Central memory CD4-positive, alpha-beta T cell (primary cell): ENCODE results near the gene CCBE1.
"Not testable (repeated sequence)": the region's sequence is repeated elsewhere in the genome, so short reads cannot be mapped to it uniquely, and the experiment has no call there.

Experiments
- DNase-seq: peaks from one replicate; pipeline ENCODE4 v3.0.0; 2022

Gene CCBE1

GRCh38 chr18:59681051-59681450, 16.2 kb downstream of the CCBE1 start:
- DNase-seq = no peak

GRCh38 chr18:59675346-59675745, 21.9 kb downstream of the CCBE1 start:
- no peak for DNase-seq

- DNase-seq = no peak
Measured at GRCh38 chr18:59674903-59675270, 22.3 kb downstream of the CCBE1 start.

- DNase-seq = no peak
Measured at GRCh38 chr18:59674186-59674902, 22.9 kb downstream of the CCBE1 start.

GRCh38 chr18:59672235-59672711, 24.9 kb downstream of the CCBE1 start:
- DNase-seq = no peak

GRCh38 chr18:59671551-59671950, 25.7 kb downstream of the CCBE1 start:
- DNase-seq = no peak

- DNase-seq = no peak
Measured at GRCh38 chr18:59669872-59670657, 27.2 kb downstream of the CCBE1 start.

- DNase-seq = no peak
Measured at GRCh38 chr18:59667488-59667887, 29.7 kb downstream of the CCBE1 start.

- not testable (repeated sequence) for DNase-seq
Measured at GRCh38 chr18:59666007-59666402, 31.2 kb downstream of the CCBE1 start.

- no peak for DNase-seq
Measured at GRCh38 chr18:59665057-59666006, 31.9 kb downstream of the CCBE1 start.

- DNase-seq = no peak
Measured at GRCh38 chr18:59664329-59664728, 32.9 kb downstream of the CCBE1 start.

GRCh38 chr18:59663096-59663495, 34.1 kb downstream of the CCBE1 start:
- no peak for DNase-seq

- no peak for DNase-seq
Measured at GRCh38 chr18:59661891-59662701, 35.1 kb downstream of the CCBE1 start.

GRCh38 chr18:59660786-59661743, 36.2 kb downstream of the CCBE1 start:
- no peak for DNase-seq

GRCh38 chr18:59660366-59660765, 36.9 kb downstream of the CCBE1 start:
- no peak for DNase-seq

- no peak for DNase-seq
Measured at GRCh38 chr18:59659508-59660170, 37.6 kb downstream of the CCBE1 start.

GRCh38 chr18:59658941-59659340, 38.3 kb downstream of the CCBE1 start:
- no peak for DNase-seq

GRCh38 chr18:59657012-59657411, 40.2 kb downstream of the CCBE1 start:
- no peak for DNase-seq

- no peak for DNase-seq
Measured at GRCh38 chr18:59656373-59656887, 40.8 kb downstream of the CCBE1 start.

GRCh38 chr18:59655676-59656075, 41.5 kb downstream of the CCBE1 start:
- no peak for DNase-seq
